GM12874 (cell line): ENCODE data around the gene HNRNPF.

Experiments
- TF ChIP-seq, protein P1 (sequence below): IDR thresholded peaks from 2 replicates; pipeline ENCODE4 v1.5.1; 2011; ENCODE audit warnings: low read depth, mild to moderate bottlenecking, control low read depth, low read length, moderate library complexity; ENCODE audit not compliant: insufficient read depth

HNRNPF gene

GRCh38 chr10:43440463-43441134, 31.6 kb upstream of the HNRNPF start:
- TF ChIP-seq, protein P1, sequence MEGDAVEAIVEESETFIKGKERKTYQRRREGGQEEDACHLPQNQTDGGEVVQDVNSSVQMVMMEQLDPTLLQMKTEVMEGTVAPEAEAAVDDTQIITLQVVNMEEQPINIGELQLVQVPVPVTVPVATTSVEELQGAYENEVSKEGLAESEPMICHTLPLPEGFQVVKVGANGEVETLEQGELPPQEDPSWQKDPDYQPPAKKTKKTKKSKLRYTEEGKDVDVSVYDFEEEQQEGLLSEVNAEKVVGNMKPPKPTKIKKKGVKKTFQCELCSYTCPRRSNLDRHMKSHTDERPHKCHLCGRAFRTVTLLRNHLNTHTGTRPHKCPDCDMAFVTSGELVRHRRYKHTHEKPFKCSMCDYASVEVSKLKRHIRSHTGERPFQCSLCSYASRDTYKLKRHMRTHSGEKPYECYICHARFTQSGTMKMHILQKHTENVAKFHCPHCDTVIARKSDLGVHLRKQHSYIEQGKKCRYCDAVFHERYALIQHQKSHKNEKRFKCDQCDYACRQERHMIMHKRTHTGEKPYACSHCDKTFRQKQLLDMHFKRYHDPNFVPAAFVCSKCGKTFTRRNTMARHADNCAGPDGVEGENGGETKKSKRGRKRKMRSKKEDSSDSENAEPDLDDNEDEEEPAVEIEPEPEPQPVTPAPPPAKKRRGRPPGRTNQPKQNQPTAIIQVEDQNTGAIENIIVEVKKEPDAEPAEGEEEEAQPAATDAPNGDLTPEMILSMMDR: no peak

- TF ChIP-seq, protein P1: no peak
These were observed 28.3 kb upstream of the HNRNPF start for GRCh38 chr10:43437141-43437870.

GRCh38 chr10:43436291-43437140, 27.5 kb upstream of the HNRNPF start, which contains the start of gene ZNF487:
TSS of gene ZNF487 (plus strand) at chr10:43437111. CDS start at chr10:43475814, 38,703 bp downstream.
- TF ChIP-seq, protein P1: peak; percentile 32; the same call in 1 of the 2 replicates

DNA sequence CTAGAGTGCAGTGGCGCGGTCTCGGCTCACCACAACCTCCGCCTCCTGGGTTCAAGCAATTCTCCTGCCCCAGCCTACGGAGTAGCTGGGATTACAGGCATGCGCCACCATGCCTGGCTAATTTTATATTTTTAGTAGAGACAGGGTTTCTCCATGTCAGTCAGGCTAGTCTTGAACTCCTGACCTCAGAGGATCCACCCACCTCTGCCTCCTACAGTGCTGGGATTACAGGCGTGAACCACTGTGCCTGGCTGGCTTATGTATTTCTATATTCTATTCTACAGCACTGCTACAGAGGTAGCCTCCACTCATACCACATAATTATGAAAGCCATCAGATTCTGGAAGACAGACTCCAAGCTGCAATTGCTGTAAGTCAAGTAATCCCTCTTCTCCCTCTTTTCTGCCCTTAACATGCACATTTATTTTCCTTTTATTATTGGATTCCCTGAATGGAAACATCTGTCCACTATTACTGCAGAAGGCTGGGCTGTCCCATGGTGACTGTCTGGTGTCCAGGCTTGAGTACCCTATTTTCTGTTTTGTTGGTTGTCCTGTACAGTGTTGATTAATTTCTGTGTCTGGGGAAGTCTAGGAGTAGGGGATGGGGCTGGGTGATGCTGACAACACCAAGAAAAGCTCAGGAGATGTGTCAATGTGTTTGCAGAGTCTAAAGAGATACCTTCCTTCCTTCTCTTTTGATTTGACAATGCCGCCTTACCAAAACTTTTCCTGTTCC, 22.1 kb upstream of the HNRNPF start:
- TF ChIP-seq, protein P1: no peak

GRCh38 chr10:43427166-43427825, 18.3 kb upstream of the HNRNPF start:
- TF ChIP-seq, protein P1: no peak

GRCh38 chr10:43424416-43424815, 15.4 kb upstream of the HNRNPF start:
- TF ChIP-seq, protein P1: no peak
